Measurements from ENCODE around the gene ZMYM1. TPM values are rescaled to one million over a fixed set of nuclear protein-coding genes. Genes with fewer than 3 reads are reported as not detected.

ZMYM1 gene
- polyA plus RNA-seq (2013, experiment 1 of 2): 6.8 TPM
- 7.2 TPM for polyA plus RNA-seq (2013, experiment 2 of 2)

DNA sequence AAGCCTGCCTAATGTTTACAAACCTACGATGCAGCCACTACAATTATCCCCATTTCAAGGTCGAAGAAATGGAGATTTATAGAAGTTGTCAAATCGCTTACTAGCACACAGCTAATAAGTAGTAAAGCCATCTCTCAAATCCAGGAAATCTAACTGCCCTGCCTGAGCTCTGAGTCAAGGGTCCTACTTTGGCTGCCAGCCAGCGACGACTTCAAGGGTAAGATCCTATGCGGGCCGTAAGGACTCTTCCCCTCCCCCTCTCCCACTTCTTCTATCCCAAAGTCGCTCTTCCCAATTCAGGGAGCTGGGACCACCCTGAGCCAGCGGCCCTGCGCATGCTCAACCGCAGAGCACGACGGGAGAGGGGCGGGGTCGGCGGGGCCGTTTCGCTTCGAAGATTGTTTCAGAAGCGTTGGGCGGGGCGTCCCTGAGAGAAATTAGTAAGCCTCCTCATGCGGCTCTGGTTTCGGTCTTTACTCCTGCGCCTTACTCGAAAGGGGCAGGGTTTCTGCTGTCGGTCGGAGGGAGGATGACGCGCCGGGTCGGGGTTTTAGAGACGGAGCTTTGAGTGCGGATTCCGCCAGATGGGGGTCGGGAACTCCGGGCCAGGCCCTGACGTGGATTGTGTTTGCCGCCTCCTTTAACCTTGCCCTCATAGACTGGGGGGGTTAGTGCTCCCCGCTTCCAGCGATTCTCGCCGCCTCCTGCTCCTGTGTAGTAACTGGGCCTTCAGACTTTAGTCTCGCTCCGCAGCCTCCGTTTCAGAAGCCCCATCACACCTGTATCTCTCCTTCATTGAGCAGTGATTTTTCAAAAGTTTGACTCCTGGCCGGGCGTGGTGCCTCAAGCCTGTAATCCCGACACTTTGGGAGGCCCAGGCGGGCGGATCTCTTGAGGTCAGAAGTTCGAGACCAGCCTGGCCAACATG, at the start of gene ZMYM1:
ZMYM1 (plus strand) TSS at position 383 of the 928 bp plus-strand sequence. CDS start 14,603 bp downstream, outside the sequence.
- Histone ChIP-seq H3K9me3 (ENCODE audit: control insufficient read depth, low read length) (no peaks in the 10 kb centered on the region), H3K79me1 (replicated peaks; ENCODE audit: low read length, poor library complexity, severe bottlenecking) (peaks cover 8% of the 10 kb centered on the region), H3K27me3 (ENCODE audit: control insufficient read depth in 1 of 2, insufficient read depth in 1 of 2, low read length in 2 of 2) (no peaks in the 10 kb centered on the region), H3K4me1 (ENCODE audit: control insufficient read depth, insufficient read depth, low read depth, low read length) (peaks cover 3% of the 10 kb centered on the region), H4K8ac (ENCODE audit: low read length) (peak within 1 kb of the TSS; percentile 99), H2AFZ (ENCODE audit: low read depth, low read length) (peak within 1 kb of the TSS; percentile 97), H2BK120ac (ENCODE audit: low read depth, low read length) (peak within 1 kb of the TSS; percentile 79), H2AK5ac (ENCODE audit: low read length, severe bottlenecking) (no peak within 1 kb of the TSS), H2BK12ac (ENCODE audit: low read length in 2 of 2) (peak within 1 kb of the TSS in 1 of 2 experiments; percentile 77), H4K91ac (ENCODE audit: low read length) (no peak within 1 kb of the TSS), H3K4me3 (ENCODE audit: insufficient read depth in 1 of 2, low read depth in 1 of 2, low read length in 2 of 2) (peak within 1 kb of the TSS; percentile 76 to 90), H3K14ac (ENCODE audit: low read length in 2 of 2) (peak within 1 kb of the TSS in 1 of 2 experiments; percentile 26), H3K23ac (ENCODE audit: low read length in 2 of 2) (no peak within 1 kb of the TSS), H2BK15ac (ENCODE audit: low read depth, poor library complexity, severe bottlenecking) (peak within 1 kb of the TSS; percentile 69), H3K9ac (ENCODE audit: low read length) (peak within 1 kb of the TSS; percentile 97), H2BK5ac (ENCODE audit: low read depth, low read length, poor library complexity, severe bottlenecking) (peak within 1 kb of the TSS; percentile 44), H3K27ac (ENCODE audit: low read length, poor library complexity, severe bottlenecking) (peak within 1 kb of the TSS; percentile 96), H3K36me3 (ENCODE audit: control insufficient read depth in 1 of 2, insufficient read depth in 2 of 2, low read depth in 1 of 2, low read length in 2 of 2) (peaks cover 0 to 4% of the 10 kb centered on the region in 2 experiments), H3K4me2 (ENCODE audit: low read length, poor library complexity, severe bottlenecking) (peak within 1 kb of the TSS; percentile 97), H3K4ac (ENCODE audit: low read depth in 1 of 2, low read length in 2 of 2) (peak within 1 kb of the TSS; percentile 64 to 67), H3K18ac (ENCODE audit: low read depth in 1 of 2, low read length in 2 of 2) (peak within 1 kb of the TSS; percentile 78 to 95)
- WGBS: 1% methylated on average over 52 of the region's 52 CpGs
- peak; percentile 92 for DNase-seq

DNA sequence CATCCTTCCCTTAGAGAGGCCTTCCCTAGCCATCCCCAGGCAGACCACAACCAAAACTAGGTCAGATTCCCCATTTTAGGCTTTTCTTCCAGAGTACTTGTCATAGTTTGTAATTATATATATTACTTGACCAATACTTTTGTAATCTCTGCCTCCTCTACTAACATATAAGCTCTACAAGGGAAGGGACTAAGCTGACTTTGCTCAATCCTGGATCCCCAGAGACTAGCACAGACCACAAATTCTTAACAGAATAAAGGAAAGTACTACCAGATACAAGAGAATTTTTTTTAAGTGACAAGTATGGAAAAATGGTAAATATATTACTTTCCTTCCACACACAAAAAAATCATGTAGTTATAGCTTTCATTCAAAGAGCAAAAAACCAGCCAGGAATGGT, 49.4 kb upstream of the ZMYM1 start:
- H4K91ac ChIP-seq (ENCODE audit: low read length): no peak overlapping the region
- peak overlapping the region in 1 of 2 experiments; percentile 93 for H3K4me3 ChIP-seq (ENCODE audit: insufficient read depth in 1 of 2, low read depth in 1 of 2, low read length in 2 of 2)
- peaks cover 3 to 18% of the 10 kb centered on the region in 2 experiments for H3K36me3 ChIP-seq (ENCODE audit: control insufficient read depth in 1 of 2, insufficient read depth in 2 of 2, low read depth in 1 of 2, low read length in 2 of 2)
- H2BK120ac ChIP-seq (ENCODE audit: low read depth, low read length): no peak overlapping the region
- H2BK15ac ChIP-seq (ENCODE audit: low read depth, poor library complexity, severe bottlenecking): no peak overlapping the region
- peaks cover 4% of the 10 kb centered on the region for H3K4me1 ChIP-seq (ENCODE audit: control insufficient read depth, insufficient read depth, low read depth, low read length)
- no peak overlapping the region for H4K8ac ChIP-seq (ENCODE audit: low read length)
- H3K4ac ChIP-seq (ENCODE audit: low read depth in 1 of 2, low read length in 2 of 2): no peak overlapping the region
- peak overlapping the region; percentile 97 for H3K9ac ChIP-seq (ENCODE audit: low read length)
- no peak overlapping the region for H2AFZ ChIP-seq (ENCODE audit: low read depth, low read length)
- H3K79me1 ChIP-seq (replicated peaks; ENCODE audit: low read length, poor library complexity, severe bottlenecking): peaks cover 13% of the 10 kb centered on the region
- peaks cover 13% of the 10 kb centered on the region for H3K9me3 ChIP-seq (ENCODE audit: control insufficient read depth, low read length)
- no peak overlapping the region for H3K27ac ChIP-seq (ENCODE audit: low read length, poor library complexity, severe bottlenecking)
- H2BK5ac ChIP-seq (ENCODE audit: low read depth, low read length, poor library complexity, severe bottlenecking): no peak overlapping the region
- no peak overlapping the region for H2AK5ac ChIP-seq (ENCODE audit: low read length, severe bottlenecking)
- H2BK12ac ChIP-seq (ENCODE audit: low read length in 2 of 2): no peak overlapping the region
- H3K14ac ChIP-seq (ENCODE audit: low read length in 2 of 2): no peak overlapping the region
- no peak overlapping the region for H3K18ac ChIP-seq (ENCODE audit: low read depth in 1 of 2, low read length in 2 of 2)
- H3K4me2 ChIP-seq (ENCODE audit: low read length, poor library complexity, severe bottlenecking): no peak overlapping the region
- DNase-seq: peak; percentile 21
- H3K23ac ChIP-seq (ENCODE audit: low read length in 2 of 2): no peak overlapping the region
- no peaks in the 10 kb centered on the region for H3K27me3 ChIP-seq (ENCODE audit: control insufficient read depth in 1 of 2, insufficient read depth in 1 of 2, low read length in 2 of 2)

DNA sequence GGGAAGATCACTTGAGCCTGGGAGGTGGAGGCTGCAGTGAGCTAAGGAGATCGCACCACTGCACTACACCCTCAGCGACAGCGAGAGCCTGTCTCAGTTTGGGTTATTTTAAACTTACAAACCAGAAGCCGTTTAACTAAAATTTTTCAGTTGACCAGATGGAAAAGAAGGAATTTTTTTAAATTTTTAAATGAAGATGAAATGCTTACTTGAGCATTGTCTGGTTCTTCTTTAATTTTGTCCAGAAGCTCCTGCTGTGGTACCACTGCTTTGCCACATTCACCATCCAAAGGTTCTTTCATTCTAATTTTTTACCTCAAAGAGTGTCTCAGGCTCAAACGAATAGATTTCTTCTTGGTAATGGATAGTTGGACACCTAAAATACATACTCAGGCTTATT, 48.8 kb upstream of the ZMYM1 start:
- H4K8ac ChIP-seq (ENCODE audit: low read length): no peak overlapping the region
- no peak overlapping the region for H3K27ac ChIP-seq (ENCODE audit: low read length, poor library complexity, severe bottlenecking)
- H3K27me3 ChIP-seq (ENCODE audit: control insufficient read depth in 1 of 2, insufficient read depth in 1 of 2, low read length in 2 of 2): no peaks in the 10 kb centered on the region
- peak overlapping the region in 1 of 2 experiments; percentile 93 for H3K4me3 ChIP-seq (ENCODE audit: insufficient read depth in 1 of 2, low read depth in 1 of 2, low read length in 2 of 2)
- no peak overlapping the region for H3K23ac ChIP-seq (ENCODE audit: low read length in 2 of 2)
- WGBS: 98% methylated on average over 4 of the region's 5 CpGs
- H2AK5ac ChIP-seq (ENCODE audit: low read length, severe bottlenecking): no peak overlapping the region
- no peak overlapping the region for H2BK15ac ChIP-seq (ENCODE audit: low read depth, poor library complexity, severe bottlenecking)
- peaks cover 13% of the 10 kb centered on the region for H3K9me3 ChIP-seq (ENCODE audit: control insufficient read depth, low read length)
- DNase-seq: peak; percentile 2
- peak overlapping the region; percentile 97 for H3K9ac ChIP-seq (ENCODE audit: low read length)
- no peak overlapping the region for H2BK120ac ChIP-seq (ENCODE audit: low read depth, low read length)
- no peak overlapping the region for H2BK12ac ChIP-seq (ENCODE audit: low read length in 2 of 2)
- peak overlapping the region; percentile 85 for H3K4me2 ChIP-seq (ENCODE audit: low read length, poor library complexity, severe bottlenecking)
- peaks cover 3 to 18% of the 10 kb centered on the region in 2 experiments for H3K36me3 ChIP-seq (ENCODE audit: control insufficient read depth in 1 of 2, insufficient read depth in 2 of 2, low read depth in 1 of 2, low read length in 2 of 2)
- H2BK5ac ChIP-seq (ENCODE audit: low read depth, low read length, poor library complexity, severe bottlenecking): no peak overlapping the region
- H3K18ac ChIP-seq (ENCODE audit: low read depth in 1 of 2, low read length in 2 of 2): no peak overlapping the region
- H3K79me1 ChIP-seq (replicated peaks; ENCODE audit: low read length, poor library complexity, severe bottlenecking): peaks cover 10% of the 10 kb centered on the region
- peak overlapping the region in 1 of 2 experiments; percentile 35 for H3K4ac ChIP-seq (ENCODE audit: low read depth in 1 of 2, low read length in 2 of 2)
- no peak overlapping the region for H4K91ac ChIP-seq (ENCODE audit: low read length)
- H3K14ac ChIP-seq (ENCODE audit: low read length in 2 of 2): peak overlapping the region in 1 of 2 experiments; percentile 65
- no peak overlapping the region for H2AFZ ChIP-seq (ENCODE audit: low read depth, low read length)
- peaks cover 4% of the 10 kb centered on the region for H3K4me1 ChIP-seq (ENCODE audit: control insufficient read depth, insufficient read depth, low read depth, low read length)

All from mesenchymal stem cell (in vitro differentiated cells and primary cell).